ENCODE measurements around the gene ASB9. TPM values are rescaled to one million over a fixed set of nuclear protein-coding genes. Genes with fewer than 3 reads are reported as not detected.
"Not testable (repeated sequence)": the region's sequence is repeated elsewhere in the genome, so short reads cannot be mapped to it uniquely, and the experiment has no call there.

ASB9 gene
- not detected for total RNA-seq

GRCh38 chrX:15269618-15270521, at the start of gene ASB9:
ASB9 (minus strand) TSS chrX:15270083; CDS start chrX:15269874, 209 bp downstream.
- ATAC-seq, result peak in 1 of 2 donors; percentile 32
- no peak within 1 kb of the TSS for H3K4me3 Mint-ChIP-seq
- H3K36me3 Mint-ChIP-seq, result no peaks in the 10 kb centered on the region
- no peak within 1 kb of the TSS for H3K27ac Mint-ChIP-seq
- DNase-seq (ENCODE audit: low spot score), result no peak
- no peaks in the 10 kb centered on the region for H3K9me3 Mint-ChIP-seq
- peaks cover 0 to 8% of the 10 kb centered on the region in 2 donors for H3K27me3 Mint-ChIP-seq
- H3K4me1 Mint-ChIP-seq (ENCODE audit: low read depth in 2 of 2), result peaks cover 0 to 3% of the 10 kb centered on the region in 2 donors

DNA sequence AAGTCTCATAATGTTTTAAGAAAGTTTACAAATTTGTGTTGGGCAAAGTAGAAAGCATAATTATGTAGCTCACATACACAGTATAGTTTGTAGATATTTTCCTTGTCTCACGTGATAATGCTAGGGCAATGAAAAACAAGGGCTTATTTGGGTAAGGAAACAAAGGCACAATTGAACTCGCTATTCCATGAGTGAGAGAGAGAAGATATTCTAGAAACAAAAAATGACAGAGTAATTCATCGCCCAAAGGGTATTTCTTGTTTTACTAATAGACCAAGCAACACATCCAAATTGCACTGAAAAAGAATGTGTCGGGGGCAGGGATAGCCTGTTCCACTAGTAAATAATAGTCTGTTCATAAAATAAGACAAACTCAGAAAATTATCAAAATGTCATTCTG, 49.2 kb upstream of the ASB9 start:
- no peak overlapping the region for H3K4me3 Mint-ChIP-seq
- H3K36me3 Mint-ChIP-seq, result no peaks in the 10 kb centered on the region
- no peak for ATAC-seq
- no peak for DNase-seq (ENCODE audit: low spot score)
- H3K9me3 Mint-ChIP-seq, result no peaks in the 10 kb centered on the region
- H3K4me1 Mint-ChIP-seq (ENCODE audit: low read depth in 2 of 2), result no peaks in the 10 kb centered on the region
- H3K27me3 Mint-ChIP-seq, result no peaks in the 10 kb centered on the region
- no peak overlapping the region for H3K27ac Mint-ChIP-seq

- H3K4me1 Mint-ChIP-seq (ENCODE audit: low read depth in 2 of 2), result no peaks in the 10 kb centered on the region
- H3K27me3 Mint-ChIP-seq, result peaks cover 0 to 3% of the 10 kb centered on the region in 2 donors
- DNase-seq (ENCODE audit: low spot score), result no peak
- no peak within 1 kb of the TSS for H3K27ac Mint-ChIP-seq
- no peak within 1 kb of the TSS for H3K4me3 Mint-ChIP-seq
- no peaks in the 10 kb centered on the region for H3K9me3 Mint-ChIP-seq
- H3K36me3 Mint-ChIP-seq, result no peaks in the 10 kb centered on the region
- ATAC-seq, result no peak
These were observed 45.6 kb upstream of the ASB9 start, which contains the start of gene ASB11 for GRCh38 chrX:15315509-15315908. ASB11 (minus strand) TSS chrX:15315640; CDS start chrX:15315605, 35 bp downstream.

GRCh38 chrX:15314472-15314871, 44.6 kb upstream of the ASB9 start:
- Mint-ChIP-seq H3K27me3 (peaks cover 0 to 3% of the 10 kb centered on the region in 2 donors), H3K4me1 (ENCODE audit: low read depth in 2 of 2) (no peaks in the 10 kb centered on the region), H3K9me3 (no peaks in the 10 kb centered on the region), H3K4me3 (no peak overlapping the region), H3K27ac (no peak overlapping the region), H3K36me3 (no peaks in the 10 kb centered on the region)
- ATAC-seq, result no peak
- no peak for DNase-seq (ENCODE audit: low spot score)

GRCh38 chrX:15311119-15311518, 41.2 kb upstream of the ASB9 start:
- H3K9me3 Mint-ChIP-seq, result no peaks in the 10 kb centered on the region
- H3K27ac Mint-ChIP-seq, result no peak overlapping the region
- H3K4me3 Mint-ChIP-seq, result no peak overlapping the region
- DNase-seq (ENCODE audit: low spot score), result no peak
- ATAC-seq, result no peak
- H3K36me3 Mint-ChIP-seq, result no peaks in the 10 kb centered on the region
- no peaks in the 10 kb centered on the region for H3K4me1 Mint-ChIP-seq (ENCODE audit: low read depth in 2 of 2)
- H3K27me3 Mint-ChIP-seq, result peaks cover 0 to 12% of the 10 kb centered on the region in 2 donors

- H3K4me1 Mint-ChIP-seq (ENCODE audit: low read depth in 2 of 2), result no peaks in the 10 kb centered on the region
- no peaks in the 10 kb centered on the region for H3K36me3 Mint-ChIP-seq
- DNase-seq (ENCODE audit: low spot score) (no peak), ATAC-seq (no peak)
- no peak overlapping the region for H3K4me3 Mint-ChIP-seq
- no peaks in the 10 kb centered on the region for H3K9me3 Mint-ChIP-seq
- no peak overlapping the region for H3K27ac Mint-ChIP-seq
- H3K27me3 Mint-ChIP-seq, result peaks cover 0 to 16% of the 10 kb centered on the region in 2 donors
These were observed 40.2 kb upstream of the ASB9 start for GRCh38 chrX:15310117-15310516.

- H3K36me3 Mint-ChIP-seq; H3K4me3 Mint-ChIP-seq; DNase-seq (ENCODE audit: low spot score): not testable (repeated sequence)
These were observed 36.0 kb upstream of the ASB9 start for GRCh38 chrX:15305899-15306298.

GRCh38 chrX:15301924-15302323, 32.0 kb upstream of the ASB9 start:
- Mint-ChIP-seq H3K27me3 (peaks cover 0 to 12% of the 10 kb centered on the region in 2 donors), H3K27ac (peak overlapping the region in 1 of 2 donors; percentile 44), H3K4me1 (ENCODE audit: low read depth in 2 of 2) (no peaks in the 10 kb centered on the region), H3K4me3 (no peak overlapping the region), H3K36me3 (no peaks in the 10 kb centered on the region), H3K9me3 (no peaks in the 10 kb centered on the region)
- DNase-seq (ENCODE audit: low spot score), result no peak
- peak; percentile 79 to 82 for ATAC-seq

More at GRCh38 chrX:15305899-15306298, 36.0 kb upstream of the ASB9 start:
- H3K27ac Mint-ChIP-seq; H3K9me3 Mint-ChIP-seq; H3K4me1 Mint-ChIP-seq (ENCODE audit: low read depth in 2 of 2); ATAC-seq: not testable (repeated sequence)
- peaks cover 0 to 17% of the 10 kb centered on the region in 2 donors for H3K27me3 Mint-ChIP-seq

- H3K36me3 Mint-ChIP-seq, result no peaks in the 10 kb centered on the region
- DNase-seq (ENCODE audit: low spot score) (no peak), ATAC-seq (no peak)
- peaks cover 0 to 6% of the 10 kb centered on the region in 2 donors for H3K27me3 Mint-ChIP-seq
- no peaks in the 10 kb centered on the region for H3K9me3 Mint-ChIP-seq
- H3K27ac Mint-ChIP-seq, result no peak overlapping the region
- H3K4me1 Mint-ChIP-seq (ENCODE audit: low read depth in 2 of 2), result no peaks in the 10 kb centered on the region
- H3K4me3 Mint-ChIP-seq, result no peak overlapping the region
These were observed 30.3 kb upstream of the ASB9 start for GRCh38 chrX:15299941-15300851.

DNA sequence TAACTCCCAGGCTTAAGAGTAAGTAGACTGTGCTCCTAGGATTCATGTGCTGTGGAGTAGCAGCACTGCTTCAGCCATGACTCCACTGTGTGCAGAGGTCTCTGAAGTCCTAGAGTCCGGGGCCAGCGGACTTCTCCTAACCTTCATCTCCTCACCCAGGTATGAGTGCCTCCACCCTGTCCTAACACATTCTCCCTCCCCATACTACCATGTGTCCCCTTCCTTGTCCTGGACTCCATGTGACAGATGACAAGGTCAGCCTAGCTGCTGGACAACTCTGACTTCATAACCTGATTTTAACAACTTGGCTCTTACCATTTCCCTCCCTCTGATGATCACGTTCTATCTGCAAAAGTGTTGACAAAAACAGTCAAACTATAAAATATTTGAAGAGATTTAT, 28.9 kb upstream of the ASB9 start:
- ATAC-seq, result no peak

GRCh38 chrX:15298201-15298600, 28.3 kb upstream of the ASB9 start:
- Mint-ChIP-seq H3K27me3 (peaks cover 0 to 6% of the 10 kb centered on the region in 2 donors), H3K27ac (no peak overlapping the region), H3K4me1 (ENCODE audit: low read depth in 2 of 2) (no peaks in the 10 kb centered on the region), H3K36me3 (no peaks in the 10 kb centered on the region), H3K9me3 (no peaks in the 10 kb centered on the region), H3K4me3 (no peak overlapping the region)
- ATAC-seq (no peak), DNase-seq (ENCODE audit: low spot score) (no peak)

More for the DNA sequence above, 28.9 kb upstream of the ASB9 start:
- no peaks in the 10 kb centered on the region for H3K36me3 Mint-ChIP-seq
- H3K4me3 Mint-ChIP-seq, result no peak overlapping the region
- no peaks in the 10 kb centered on the region for H3K4me1 Mint-ChIP-seq (ENCODE audit: low read depth in 2 of 2)
- DNase-seq (ENCODE audit: low spot score), result no peak
- H3K9me3 Mint-ChIP-seq, result no peaks in the 10 kb centered on the region
- no peak overlapping the region for H3K27ac Mint-ChIP-seq
- peaks cover 0 to 6% of the 10 kb centered on the region in 2 donors for H3K27me3 Mint-ChIP-seq

GRCh38 chrX:15293451-15293850, 23.6 kb upstream of the ASB9 start:
- Mint-ChIP-seq H3K27me3 (peaks cover 0 to 4% of the 10 kb centered on the region in 2 donors), H3K9me3 (no peaks in the 10 kb centered on the region), H3K4me3 (no peak overlapping the region)

DNA sequence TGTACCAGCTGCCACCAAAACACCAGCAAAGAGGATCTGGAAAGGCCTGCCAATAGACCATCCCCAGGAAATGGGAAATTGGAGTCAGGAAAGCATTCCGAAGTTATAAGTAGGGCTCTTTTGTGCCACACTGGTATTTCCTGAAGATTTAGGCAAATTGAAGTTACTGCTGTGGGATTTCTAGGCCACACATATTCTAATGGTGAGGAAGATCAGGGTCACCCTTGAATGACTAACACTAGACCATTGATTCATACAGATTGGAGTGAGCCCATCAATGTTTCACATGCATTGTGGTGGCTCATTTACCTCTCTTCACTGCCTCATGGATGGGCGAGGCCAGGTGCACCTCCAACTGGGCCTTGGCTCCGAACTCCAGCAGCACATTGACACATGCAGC, 23.0 kb upstream of the ASB9 start:
- ATAC-seq (no peak), DNase-seq (ENCODE audit: low spot score) (no peak)
- Mint-ChIP-seq H3K36me3 (no peaks in the 10 kb centered on the region), H3K9me3 (no peaks in the 10 kb centered on the region), H3K4me3 (no peak overlapping the region), H3K27me3 (peaks cover 0 to 4% of the 10 kb centered on the region in 2 donors), H3K4me1 (ENCODE audit: low read depth in 2 of 2) (no peaks in the 10 kb centered on the region), H3K27ac (no peak overlapping the region)

More at GRCh38 chrX:15293451-15293850, 23.6 kb upstream of the ASB9 start:
- no peak for ATAC-seq
- Mint-ChIP-seq H3K36me3 (no peaks in the 10 kb centered on the region), H3K4me1 (ENCODE audit: low read depth in 2 of 2) (no peaks in the 10 kb centered on the region), H3K27ac (no peak overlapping the region)
- DNase-seq (ENCODE audit: low spot score), result no peak

All from natural killer cell treated with Interleukin-12 subunit alpha and Interleukin-12 subunit beta and Interleukin-15 and Interleukin-18, amount 100 ng/mL, for 72 hours (primary cell).